HEK293 (cell line): ENCODE measurements around the gene CYP26A1.

Experiments
- CTCF ChIA-PET: fragments of 350-600 bp; formaldehyde crosslinking; extraction: SDS; loops from one replicate; lab custom pipeline; 2021; ENCODE audit warnings: antibody characterized with exemption; lab: Yijun Ruan, JAX
- POLR2A ChIA-PET: fragments of 300-600 bp; formaldehyde crosslinking; extraction: SDS; loops from one replicate; lab custom pipeline; 2020; ENCODE audit warnings: antibody characterized with exemption, inconsistent platforms; lab: Yijun Ruan, JAX
- H3K27ac ChIP-seq: fragments of 200-500 bp; sonication (Bioruptor generic); 2 replicates; pipeline ENCODE4 v1.5.1; 2014; ENCODE audit warnings: low read depth, low read length, control low read depth, inconsistent platforms; ENCODE audit errors: extremely low read depth
- H3K36me3 ChIP-seq, 2 experiments: fragments of 200-500 bp in 1 of 2; sonication (Bioruptor generic) in 1 of 2; 1 replicate in 1 of 2; 2 replicates in 1 of 2; pipeline ENCODE4 v1.5.1; 2014 to 2017; ENCODE audit warnings: inconsistent platforms in 2 of 2, low read length in 2 of 2; ENCODE audit not compliant: control insufficient read depth in 2 of 2, insufficient read depth in 1 of 2
- H3K4me1 ChIP-seq: fragments of 200-500 bp; sonication (Bioruptor generic); 2 replicates; pipeline ENCODE4 v1.5.1; 2014; ENCODE audit warnings: mild to moderate bottlenecking, low read length, inconsistent platforms; ENCODE audit not compliant: control insufficient read depth, insufficient read depth
- H3K4me3 ChIP-seq: 2 replicates; pipeline ENCODE4 v1.5.1; 2011; ENCODE audit warnings: low read depth, mild to moderate bottlenecking, control low read depth, low read length, moderate library complexity
- H3K9me3 ChIP-seq: fragments of 200-500 bp; sonication (Bioruptor generic); 2 replicates; pipeline ENCODE4 v1.5.1; 2014; ENCODE audit warnings: low read depth, low read length, inconsistent platforms; ENCODE audit not compliant: control insufficient read depth, insufficient read depth
- HIC1 ChIP-seq: fragments of 450-650 bp; formaldehyde crosslinking; IDR thresholded peaks from 2 replicates; pipeline ENCODE4 v1.5.1; 2016; ENCODE audit warnings: missing biosample characterization, missing genetic modification characterization
- HOXD13 ChIP-seq: sonication (generic); formaldehyde crosslinking; IDR thresholded peaks from 2 replicates; pipeline ENCODE4 v1.8.0; 2022; ENCODE audit warnings: missing genetic modification reagents, borderline replicate concordance
- ZNF114 ChIP-seq: fragments of 450-650 bp; formaldehyde crosslinking; IDR thresholded peaks from 2 replicates; pipeline ENCODE4 v1.5.0; 2017; ENCODE audit warnings: missing biosample characterization, missing genetic modification characterization
- ZNF146 ChIP-seq: fragments of 450-650 bp; formaldehyde crosslinking; IDR thresholded peaks from 2 replicates; pipeline ENCODE4 v1.5.1; 2016; ENCODE audit warnings: missing biosample characterization, missing genetic modification characterization
- ZNF157 ChIP-seq: fragments of 450-650 bp; formaldehyde crosslinking; IDR thresholded peaks from 2 replicates; pipeline ENCODE4 v1.5.1; 2016; ENCODE audit warnings: missing biosample characterization, missing genetic modification characterization
- ZNF214 ChIP-seq: fragments of 450-650 bp; formaldehyde crosslinking; IDR thresholded peaks from 2 replicates; pipeline ENCODE4 v1.5.1; 2017; ENCODE audit warnings: missing biosample characterization, mild to moderate bottlenecking, missing genetic modification characterization, borderline replicate concordance
- ZNF341 ChIP-seq: fragments of 450-650 bp; formaldehyde crosslinking; IDR thresholded peaks from 2 replicates; pipeline ENCODE4; 2016; ENCODE audit warnings: low read depth, missing biosample characterization, missing genetic modification characterization
- ZNF658 ChIP-seq: fragments of 450-650 bp; formaldehyde crosslinking; IDR thresholded peaks from 2 replicates; pipeline ENCODE4; 2016; ENCODE audit warnings: missing biosample characterization, missing genetic modification characterization
- ZNF768 ChIP-seq: fragments of 450-650 bp; formaldehyde crosslinking; IDR thresholded peaks from 2 replicates; pipeline ENCODE4 v1.5.1; 2018; ENCODE audit warnings: missing biosample characterization, mild to moderate bottlenecking, missing genetic modification characterization
- ZNF777 ChIP-seq: fragments of 450-650 bp; formaldehyde crosslinking; IDR thresholded peaks from 2 replicates; pipeline ENCODE4 v1.5.1; 2017; ENCODE audit warnings: missing biosample characterization, missing genetic modification characterization, borderline replicate concordance
- ZNF791 ChIP-seq: fragments of 450-650 bp; formaldehyde crosslinking; IDR thresholded peaks from 2 replicates; pipeline ENCODE4 v1.5.1; 2016; ENCODE audit warnings: missing biosample characterization, missing genetic modification characterization
- TF ChIP-seq, protein P1 (sequence below): fragments of 450-650 bp; formaldehyde crosslinking; conservative IDR thresholded peaks from 2 replicates; pipeline ENCODE4 v1.5.1; 2016; ENCODE audit warnings: low read depth, missing biosample characterization, missing genetic modification characterization
- TF ChIP-seq, protein P2 (sequence below): fragments of 450-650 bp; formaldehyde crosslinking; IDR thresholded peaks from 2 replicates; pipeline ENCODE4 v1.5.1; 2016; ENCODE audit warnings: missing biosample characterization, missing genetic modification characterization

Gene CYP26A1

GRCh38 chr10:93063144-93063976 lies 10.3 kb upstream of the CYP26A1 start:
- Histone ChIP-seq H3K36me3 (peaks cover 0 to 25% of the 10 kb centered on the region in 2 experiments; a peak in 1 of 3 replicates), H3K27ac (no peak overlapping the region), H3K4me1 (no peaks in the 10 kb centered on the region), H3K4me3 (no peak overlapping the region)
- TF ChIP-seq, protein P1, sequence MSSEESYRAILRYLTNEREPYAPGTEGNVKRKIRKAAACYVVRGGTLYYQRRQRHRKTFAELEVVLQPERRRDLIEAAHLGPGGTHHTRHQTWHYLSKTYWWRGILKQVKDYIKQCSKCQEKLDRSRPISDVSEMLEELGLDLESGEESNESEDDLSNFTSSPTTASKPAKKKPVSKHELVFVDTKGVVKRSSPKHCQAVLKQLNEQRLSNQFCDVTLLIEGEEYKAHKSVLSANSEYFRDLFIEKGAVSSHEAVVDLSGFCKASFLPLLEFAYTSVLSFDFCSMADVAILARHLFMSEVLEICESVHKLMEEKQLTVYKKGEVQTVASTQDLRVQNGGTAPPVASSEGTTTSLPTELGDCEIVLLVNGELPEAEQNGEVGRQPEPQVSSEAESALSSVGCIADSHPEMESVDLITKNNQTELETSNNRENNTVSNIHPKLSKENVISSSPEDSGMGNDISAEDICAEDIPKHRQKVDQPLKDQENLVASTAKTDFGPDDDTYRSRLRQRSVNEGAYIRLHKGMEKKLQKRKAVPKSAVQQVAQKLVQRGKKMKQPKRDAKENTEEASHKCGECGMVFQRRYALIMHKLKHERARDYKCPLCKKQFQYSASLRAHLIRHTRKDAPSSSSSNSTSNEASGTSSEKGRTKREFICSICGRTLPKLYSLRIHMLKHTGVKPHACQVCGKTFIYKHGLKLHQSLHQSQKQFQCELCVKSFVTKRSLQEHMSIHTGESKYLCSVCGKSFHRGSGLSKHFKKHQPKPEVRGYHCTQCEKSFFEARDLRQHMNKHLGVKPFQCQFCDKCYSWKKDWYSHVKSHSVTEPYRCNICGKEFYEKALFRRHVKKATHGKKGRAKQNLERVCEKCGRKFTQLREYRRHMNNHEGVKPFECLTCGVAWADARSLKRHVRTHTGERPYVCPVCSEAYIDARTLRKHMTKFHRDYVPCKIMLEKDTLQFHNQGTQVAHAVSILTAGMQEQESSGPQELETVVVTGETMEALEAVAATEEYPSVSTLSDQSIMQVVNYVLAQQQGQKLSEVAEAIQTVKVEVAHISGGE (tag by site-specific recombination): peak; percentile 80
- TF ChIP-seq ZNF791: no peak
- TF ChIP-seq, all 188 proteins: peak for 1
- ChIA-PET CTCF (interaction anchor here (0.9 kb wide), 1 partner anchor 17 kb away, joined by 3 read pairs; no protein-coding TSS in a partner anchor), POLR2A (no interaction called here)
- H3K9me3 ChIP-seq: no peaks in the 10 kb centered on the region

DNA sequence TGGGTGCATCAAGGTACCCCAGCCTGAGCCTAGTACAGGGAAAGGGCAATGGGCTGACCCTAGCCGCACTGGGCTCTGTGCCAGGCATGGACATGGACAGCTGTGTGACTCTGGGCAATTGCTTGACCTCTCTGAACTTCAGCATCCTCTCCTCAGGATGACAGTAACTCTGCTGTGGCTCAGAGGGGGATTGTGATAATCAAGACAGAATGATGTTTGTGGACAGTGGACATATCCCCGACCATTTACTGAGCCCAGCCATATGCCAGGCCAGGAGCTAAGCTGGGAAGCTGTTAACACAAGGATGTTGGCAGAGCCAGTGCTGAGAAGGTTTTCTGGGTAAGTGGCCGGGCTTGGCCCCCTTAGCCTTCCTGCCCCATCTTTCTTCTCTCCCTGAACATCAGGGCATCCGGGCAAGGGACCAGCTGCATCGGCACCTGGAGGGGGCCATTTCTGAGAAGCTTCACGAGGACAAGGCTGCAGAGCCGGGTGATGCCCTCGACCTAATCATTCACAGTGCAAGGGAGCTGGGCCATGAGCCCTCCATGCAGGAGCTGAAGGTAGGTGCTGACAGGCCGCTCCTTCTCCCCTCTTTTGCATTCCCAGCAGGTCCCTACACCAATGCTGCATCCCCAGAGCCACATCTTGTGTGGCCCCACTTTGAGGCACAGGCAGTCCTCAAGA lies 9.6 kb upstream of the CYP26A1 start:
- Histone ChIP-seq H3K4me3 (no peak overlapping the region), H3K4me1 (no peaks in the 10 kb centered on the region), H3K27ac (no peak overlapping the region), H3K9me3 (no peaks in the 10 kb centered on the region)
- CTCF ChIA-PET: interaction anchor here (0.6 to 1.3 kb wide), 5 partner anchors 11 to 1426 kb away, joined by 3 to 5 read pairs (median 3); no protein-coding TSS in a partner anchor
- POLR2A ChIA-PET: no interaction called here
- TF ChIP-seq ZNF157 (no peak), ZNF768 (tag by site-specific recombination) (peak; percentile 55; the same call in 1 of the 2 replicates), ZNF146 (tag by site-specific recombination) (no peak), HOXD13 (CRISPR knock-in tag) (no peak), ZNF777 (tag by site-specific recombination) (no peak), HIC1 (no peak)
- TF ChIP-seq, protein P2, sequence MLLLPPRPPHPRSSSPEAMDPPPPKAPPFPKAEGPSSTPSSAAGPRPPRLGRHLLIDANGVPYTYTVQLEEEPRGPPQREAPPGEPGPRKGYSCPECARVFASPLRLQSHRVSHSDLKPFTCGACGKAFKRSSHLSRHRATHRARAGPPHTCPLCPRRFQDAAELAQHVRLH (tag by site-specific recombination): no peak
- TF ChIP-seq, all 188 proteins: peak for 1
- H3K36me3 ChIP-seq: peaks cover 0 to 22% of the 10 kb centered on the region in 2 experiments; a peak in 1 of 3 replicates

DNA sequence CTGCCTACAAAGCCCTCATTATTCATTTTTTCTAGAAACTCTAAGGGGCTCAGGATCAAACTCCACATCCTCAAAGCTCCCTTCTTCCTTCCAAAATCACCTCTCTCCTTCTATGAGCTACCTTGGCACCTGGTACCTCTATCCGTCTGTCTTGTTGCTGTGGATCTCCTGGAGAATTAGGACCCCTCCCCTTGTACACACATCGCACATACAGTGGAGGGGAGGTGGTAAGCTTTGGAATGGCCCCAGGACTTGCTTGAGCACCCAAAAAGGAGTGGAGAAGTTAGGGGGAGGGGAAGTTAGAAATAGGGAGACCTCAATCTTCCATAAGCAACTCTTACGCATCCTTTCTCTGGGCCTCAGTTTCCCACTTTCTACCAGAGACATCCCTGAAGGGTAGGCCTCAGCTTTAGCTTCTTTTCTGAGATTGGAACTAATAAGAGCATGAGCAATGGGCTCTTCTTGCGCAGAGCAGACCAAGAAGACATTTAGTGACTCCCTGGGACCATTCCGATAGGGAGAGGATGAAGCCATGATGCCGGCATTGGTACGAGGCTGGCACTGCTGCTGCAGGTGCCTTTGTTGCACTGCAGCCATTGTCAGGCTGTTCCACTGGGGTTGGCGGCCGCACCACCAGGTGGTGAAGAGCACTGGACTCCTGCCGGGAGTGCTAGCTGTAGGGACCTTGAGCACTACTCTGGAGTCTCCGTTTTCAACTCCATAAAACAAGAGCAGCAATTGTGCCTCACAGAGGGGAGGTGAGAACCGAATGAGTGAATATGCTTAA lies 8.6 kb upstream of the CYP26A1 start:
- no peak overlapping the region for H3K4me3 ChIP-seq
- H3K27ac ChIP-seq: no peak overlapping the region
- H3K9me3 ChIP-seq: no peaks in the 10 kb centered on the region
- H3K4me1 ChIP-seq: no peaks in the 10 kb centered on the region
- TF ChIP-seq ZNF214 (no peak), ZNF341 (tag by site-specific recombination) (peak; percentile 59), ZNF658 (tag by site-specific recombination) (no peak), ZNF114 (no peak)
- ChIA-PET CTCF (interaction anchor here (0.5 to 1.7 kb wide), 5 partner anchors 10 to 287 kb away, joined by 3 to 4 read pairs (median 3); no protein-coding TSS in a partner anchor), POLR2A (no interaction called here)
- H3K36me3 ChIP-seq: peaks cover 0 to 12% of the 10 kb centered on the region in 2 experiments; a peak in 1 of 3 replicates
